Glutamatergic neuron (in vitro differentiated cells): Measurements from ENCODE around the gene ROCK2. TPM values are rescaled to one million over a fixed set of nuclear protein-coding genes. Genes with fewer than 3 reads are reported as not detected.

Experiments
- DNase-seq: peaks from one replicate; pipeline ENCODE4 v3.0.0; 2022
- H3K27ac Mint-ChIP-seq: one replicate; pipeline ENCODE4 v1.8.0; 2020; ENCODE audit warnings: mild to moderate bottlenecking, mixed read lengths, inconsistent platforms; ENCODE audit not compliant: unreplicated experiment
- H3K27me3 Mint-ChIP-seq: one replicate; pipeline ENCODE4 v1.8.0; 2020; ENCODE audit warnings: mild to moderate bottlenecking, moderate library complexity, mixed read lengths, inconsistent platforms; ENCODE audit not compliant: unreplicated experiment
- H3K36me3 Mint-ChIP-seq: one replicate; pipeline ENCODE4 v1.8.0; 2020; ENCODE audit warnings: mild to moderate bottlenecking, mixed read lengths, inconsistent platforms; ENCODE audit not compliant: unreplicated experiment
- H3K4me1 Mint-ChIP-seq: one replicate; pipeline ENCODE4 v1.8.0; 2020; ENCODE audit warnings: mild to moderate bottlenecking, low read depth, mixed read lengths, inconsistent platforms; ENCODE audit not compliant: unreplicated experiment
- H3K4me3 Mint-ChIP-seq: one replicate; pipeline ENCODE4 v1.8.0; 2020; ENCODE audit warnings: mild to moderate bottlenecking, mixed read lengths, inconsistent platforms; ENCODE audit not compliant: unreplicated experiment
- H3K9me3 Mint-ChIP-seq: one replicate; pipeline ENCODE4 v1.8.0; 2020; ENCODE audit warnings: mild to moderate bottlenecking, moderate library complexity, mixed read lengths, inconsistent platforms; ENCODE audit not compliant: unreplicated experiment
- CTCF ChIP-seq: fragments of 200-600 bp; sonication (generic); IDR thresholded peaks from one replicate; pipeline ENCODE4 v1.5.0; 2021; ENCODE audit not compliant: partially characterized antibody, unreplicated experiment
- total RNA-seq: library from RNA; stranded (reverse); fragmentation: NEBNext Ultra II Directional; extraction: Animal tissue kit (Norgen Biotek cat#: 25700); gene quantifications from one replicate; pipeline ENCODE4 v1.2.1, GENCODE V29; 2021; ENCODE audit not compliant: unreplicated experiment

ROCK2 gene
- total RNA-seq, 1 donor from 2014 or later, result 34.6 TPM

- Mint-ChIP-seq H3K27me3 (peaks cover 5% of the 10 kb centered on the region), H3K4me1 (no peaks in the 10 kb centered on the region), H3K36me3 (no peaks in the 10 kb centered on the region), H3K9me3 (peaks cover 2% of the 10 kb centered on the region), H3K4me3 (no peak overlapping the region), H3K27ac (no peak overlapping the region)
- TF ChIP-seq CTCF, result no peak
- DNase-seq, result no peak
Measured at GRCh38 chr2:11147263-11147662, 197.2 kb downstream of the ROCK2 start.

- peaks cover 2% of the 10 kb centered on the region for H3K9me3 Mint-ChIP-seq
- no peaks in the 10 kb centered on the region for H3K36me3 Mint-ChIP-seq
- no peak for DNase-seq
- H3K27me3 Mint-ChIP-seq, result peaks cover 7% of the 10 kb centered on the region
- no peak overlapping the region for H3K4me3 Mint-ChIP-seq
- no peak for TF ChIP-seq CTCF
- H3K27ac Mint-ChIP-seq, result no peak overlapping the region
- no peaks in the 10 kb centered on the region for H3K4me1 Mint-ChIP-seq
Measured at GRCh38 chr2:11146076-11146475, 198.4 kb downstream of the ROCK2 start.

- no peak overlapping the region for H3K27ac Mint-ChIP-seq
- H3K4me1 Mint-ChIP-seq, result no peaks in the 10 kb centered on the region
- TF ChIP-seq CTCF, result no peak
- no peaks in the 10 kb centered on the region for H3K36me3 Mint-ChIP-seq
- no peak for DNase-seq
- H3K4me3 Mint-ChIP-seq, result no peak overlapping the region
- H3K9me3 Mint-ChIP-seq, result peaks cover 2% of the 10 kb centered on the region
- H3K27me3 Mint-ChIP-seq, result peaks cover 7% of the 10 kb centered on the region
Measured at GRCh38 chr2:11145350-11145749, 199.1 kb downstream of the ROCK2 start.

GRCh38 chr2:11144738-11145079 is 199.7 kb downstream of the ROCK2 start:
- Mint-ChIP-seq H3K27me3 (peaks cover 7% of the 10 kb centered on the region), H3K36me3 (no peaks in the 10 kb centered on the region), H3K9me3 (peaks cover 2% of the 10 kb centered on the region), H3K27ac (no peak overlapping the region), H3K4me1 (no peaks in the 10 kb centered on the region), H3K4me3 (no peak overlapping the region)
- no peak for TF ChIP-seq CTCF
- DNase-seq, result no peak

- TF ChIP-seq CTCF, result no peak
- Mint-ChIP-seq H3K4me3 (no peak overlapping the region), H3K36me3 (no peaks in the 10 kb centered on the region), H3K4me1 (no peaks in the 10 kb centered on the region), H3K27ac (no peak overlapping the region), H3K9me3 (peaks cover 2% of the 10 kb centered on the region), H3K27me3 (peaks cover 7% of the 10 kb centered on the region)
- DNase-seq, result no peak
Measured at GRCh38 chr2:11144077-11144737, 200.2 kb downstream of the ROCK2 start.
